Brain microvascular endothelial cell (primary cell): ENCODE measurements around the gene TEX2.

ENCODE experiments used
- DNase-seq: peaks from one replicate; pipeline ENCODE4 v3.0.0-alpha.2; 2020
- H3K27ac ChIP-seq: fragments of 250-450 bp; sonication (Bioruptor Pico); 2 replicates; pipeline ENCODE4 v1.5.1; 2020; ENCODE audit warnings: mild to moderate bottlenecking, moderate library complexity
- H3K27me3 ChIP-seq: fragments of 250-450 bp; sonication (Bioruptor Pico); replicated peaks from 2 replicates; pipeline ENCODE4 v1.5.1; 2020; ENCODE audit warnings: mild to moderate bottlenecking
- H3K36me3 ChIP-seq: fragments of 250-450 bp; sonication (Bioruptor Pico); replicated peaks from 2 replicates; pipeline ENCODE4 v1.5.1; 2020; ENCODE audit warnings: mild to moderate bottlenecking
- H3K4me3 ChIP-seq: 2 replicates; pipeline ENCODE4 v1.5.1; 2011; ENCODE audit warnings: low read depth, mild to moderate bottlenecking, control low read depth, low read length, moderate library complexity
- CTCF ChIP-seq: IDR thresholded peaks from 2 replicates; pipeline ENCODE4 v1.5.1; 2011; ENCODE audit warnings: low read depth, mild to moderate bottlenecking, moderate library complexity, low read length, control low read depth, inconsistent platforms; ENCODE audit errors: missing control alignments
- in situ Hi-C: cut with HindIII; loops from 2 replicates; pipeline ENCODE4 v1.10.0; 2017; ENCODE audit warnings: low sequenced_read_pairs, low pct_ligation_motif_present

Gene TEX2

DNA sequence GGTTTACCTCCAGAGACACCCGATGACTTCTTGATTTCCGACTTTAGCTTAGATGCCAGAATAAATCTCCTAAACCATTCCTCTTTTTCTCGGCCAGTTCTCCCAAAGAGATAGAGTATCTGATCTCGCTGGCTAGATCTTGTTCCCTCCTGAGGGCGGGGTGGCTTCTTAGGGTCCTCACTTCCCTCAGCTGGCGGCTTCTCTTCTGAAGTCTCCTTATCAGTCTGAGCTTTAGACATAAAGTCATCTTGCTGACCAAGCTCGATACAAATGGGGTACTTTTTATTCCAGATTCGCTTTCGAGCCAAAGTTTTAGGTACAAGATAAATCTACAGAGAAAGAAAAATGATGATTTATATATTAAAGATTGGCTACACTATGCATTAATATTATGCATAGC lies 69.5 kb downstream of the TEX2 start:
- in situ Hi-C loops: no loop called here
- Histone ChIP-seq H3K4me3 (no peak overlapping the region), H3K27me3 (no peaks in the 10 kb centered on the region), H3K36me3 (no peaks in the 10 kb centered on the region), H3K27ac (no peak overlapping the region)
- DNase-seq: no peak
- no peak for TF ChIP-seq CTCF

- Histone ChIP-seq H3K36me3 (no peaks in the 10 kb centered on the region), H3K4me3 (no peak overlapping the region), H3K27ac (no peak overlapping the region), H3K27me3 (no peaks in the 10 kb centered on the region)
- TF ChIP-seq CTCF: no peak
- in situ Hi-C loops: no loop called here
- DNase-seq: no peak
These were observed 70.5 kb downstream of the TEX2 start for GRCh38 chr17:64192589-64192988.

DNA sequence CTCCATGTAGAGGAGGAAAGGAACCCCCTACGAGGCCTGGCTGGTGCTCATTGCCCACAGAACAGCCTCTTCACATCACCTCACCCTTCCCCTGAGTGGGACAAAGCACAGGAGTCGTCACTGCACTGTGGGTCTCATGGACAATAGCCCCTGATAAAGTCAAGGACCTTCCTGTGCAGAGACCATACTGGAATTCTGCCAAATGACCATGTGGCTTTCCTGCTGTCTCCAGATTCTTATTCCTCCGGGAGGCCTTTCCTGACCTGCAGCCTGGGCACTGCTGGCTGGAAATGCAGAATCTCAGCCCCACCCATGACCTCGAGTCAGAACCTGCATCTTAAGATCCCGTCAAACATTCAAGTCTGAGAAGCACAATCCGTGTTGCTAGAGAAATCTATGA lies 72.6 kb downstream of the TEX2 start:
- no peak for TF ChIP-seq CTCF
- no peak for DNase-seq
- Histone ChIP-seq H3K27ac (no peak overlapping the region), H3K4me3 (no peak overlapping the region), H3K36me3 (no peaks in the 10 kb centered on the region), H3K27me3 (no peaks in the 10 kb centered on the region)
- in situ Hi-C loops: no loop called here

DNA sequence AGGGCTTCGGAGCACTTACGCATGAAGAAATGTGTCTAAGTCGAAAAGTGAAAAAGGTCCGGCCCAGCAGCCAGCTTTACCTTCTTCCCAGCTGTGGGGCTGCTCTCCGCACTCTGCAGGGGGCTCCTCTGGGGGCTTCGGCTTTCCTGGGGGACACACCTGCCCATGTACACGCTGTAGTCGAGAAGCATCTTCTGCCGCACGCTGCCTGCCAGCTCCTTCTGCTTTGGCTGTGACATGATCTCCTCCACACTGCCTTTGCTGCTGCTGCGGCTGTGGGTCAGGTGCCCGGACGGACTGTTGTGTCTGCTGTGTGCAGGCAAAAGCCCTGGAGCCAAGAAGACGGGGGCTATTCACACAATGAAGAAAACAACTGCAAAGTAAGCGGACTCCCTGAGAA lies 75.0 kb downstream of the TEX2 start:
- TF ChIP-seq CTCF: no peak
- no peak overlapping the region for H3K4me3 ChIP-seq
- H3K27me3 ChIP-seq: no peaks in the 10 kb centered on the region
- in situ Hi-C loops: no loop called here
- no peak for DNase-seq
- no peak overlapping the region for H3K27ac ChIP-seq
- no peaks in the 10 kb centered on the region for H3K36me3 ChIP-seq

DNA sequence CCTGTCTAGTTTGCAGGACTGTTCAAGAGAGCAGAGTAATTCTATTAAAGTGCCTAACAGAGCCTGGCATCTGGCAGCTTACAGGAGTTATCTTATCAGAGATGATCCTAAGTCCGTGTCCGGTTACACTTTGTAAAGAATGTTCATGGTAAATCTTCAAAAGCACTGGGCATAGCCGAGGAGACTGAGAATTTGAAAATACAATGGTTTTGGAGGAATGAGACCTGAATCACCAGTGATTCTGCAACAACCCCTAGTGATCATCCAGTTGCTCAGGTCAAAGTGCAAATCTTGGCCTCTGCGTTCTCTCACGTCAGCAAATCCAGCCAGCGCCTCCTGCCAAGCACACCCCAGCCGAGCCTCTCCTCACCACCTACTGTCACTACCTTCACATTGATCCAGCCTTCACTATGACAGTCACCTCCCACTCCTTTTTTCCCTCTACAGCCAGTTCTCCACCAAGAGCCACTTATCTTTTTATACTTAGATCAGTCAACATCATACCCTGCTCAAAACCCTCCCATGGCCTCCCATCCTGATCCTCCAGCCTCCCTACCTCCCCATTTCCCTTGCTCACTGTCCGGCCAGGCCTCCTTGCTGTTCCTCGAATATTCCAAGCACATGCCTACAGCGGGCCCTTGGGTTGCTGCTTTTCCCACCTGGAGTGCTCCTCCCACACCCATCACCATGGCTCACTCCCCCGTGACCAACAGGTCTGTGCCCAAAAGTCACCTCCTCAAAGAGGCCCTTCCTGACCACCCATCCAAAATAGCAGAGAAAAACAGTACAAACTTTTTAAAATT lies 75.8 kb downstream of the TEX2 start:
- Histone ChIP-seq H3K36me3 (no peaks in the 10 kb centered on the region), H3K27ac (no peak overlapping the region), H3K27me3 (no peaks in the 10 kb centered on the region), H3K4me3 (no peak overlapping the region)
- in situ Hi-C loops: no loop called here
- DNase-seq: no peak
- no peak for TF ChIP-seq CTCF
